Lower leg skin (tissue), 4 donors: ENCODE data around the gene FOSL2. TPM values are rescaled to one million over a fixed set of nuclear protein-coding genes. Genes with fewer than 3 reads are reported as not detected.

ENCODE experiments used
- DNase-seq, 2 donors: peaks; one replicate each; pipeline ENCODE4 v3.0.0-alpha.2; 2019; ENCODE audit warnings: low spot score in 2 of 2
- H3K4me3 ChIP-seq: fragments of 200-600 bp; sonication (generic); 2 replicates; pipeline ENCODE4 v1.5.1; 2017; ENCODE audit warnings: mild to moderate bottlenecking, low read depth; ENCODE audit not compliant: poor library complexity, severe bottlenecking
- CTCF ChIP-seq, 3 donors: fragments of 450-650 bp; IDR thresholded peaks; one replicate each; pipeline ENCODE4 v1.5.1; 2016; ENCODE audit warnings: antibody characterized with exemption in 3 of 3, mild to moderate bottlenecking in 3 of 3, moderate library complexity in 2 of 3
- POLR2A ChIP-seq, 2 donors: fragments of 450-650 bp; IDR thresholded peaks; one replicate each; pipeline ENCODE4 v1.6.1; 2016 to 2017; ENCODE audit warnings: antibody characterized with exemption in 2 of 2, mild to moderate bottlenecking in 1 of 2, moderate library complexity in 1 of 2
- WGBS, 2 donors: methylation state at CpG; one replicate each; pipeline ENCODE4 v1.1.5; 2018; 5-methylcytosine and 5-hydroxymethylcytosine counted together
- intact Hi-C: fragments of 100-400 bp; cut with DNase I; formaldehyde crosslinking; loops from one replicate; pipeline ENCODE4 v1.15.0; 2023; ENCODE audit warnings: low total_unique reads
- total RNA-seq, 4 donors: library from RNA; depleted of rRNA; stranded (reverse); fragments of >200 nt; gene quantifications; one replicate each; pipeline ENCODE4 v1.1.0, GENCODE V29; 2016

FOSL2 gene
- total RNA-seq, 4 donors from 2014 or later: 189 to 423 (median 301) TPM

DNA sequence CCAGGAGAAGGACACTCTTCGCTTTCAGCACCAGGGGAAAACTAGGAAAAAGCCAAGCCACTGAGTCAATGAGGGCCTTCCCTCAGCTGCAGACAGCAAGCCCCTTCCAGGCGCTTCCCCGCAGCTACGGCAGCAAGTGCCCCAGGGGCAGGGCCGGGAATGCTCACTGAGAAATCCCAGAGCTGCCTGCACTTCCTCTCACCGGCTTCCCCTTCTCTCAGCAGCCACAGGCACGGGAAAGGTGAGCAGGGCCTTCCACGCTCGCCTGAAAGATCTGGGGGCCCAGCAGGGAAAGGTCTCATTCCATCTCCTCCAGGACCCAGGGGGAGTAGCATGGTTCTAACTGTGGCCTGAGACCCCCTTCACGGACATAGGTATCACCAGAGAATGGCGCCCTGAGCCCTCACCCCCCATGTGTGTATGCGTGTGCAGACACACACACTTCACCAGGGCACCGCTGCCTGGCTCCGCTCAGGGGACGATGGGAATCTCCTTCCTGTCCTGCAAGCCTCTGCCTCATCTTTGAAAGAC, 29.6 kb upstream of the FOSL2 start:
- no peak for TF ChIP-seq POLR2A (IDR thresholded peaks at IDR 0.05)
- no peak for TF ChIP-seq CTCF (IDR thresholded peaks at IDR 0.05)
- DNase-seq: no peak
- H3K4me3 ChIP-seq: no peak overlapping the region
- intact Hi-C loops: no loop called here
- 89 to 90% methylated on average over 15 of the region's 15 CpGs for WGBS, 2 donors

- 93 to 96% methylated on average over 11 of the region's 11 CpGs for WGBS, 2 donors
- no peak for DNase-seq
- TF ChIP-seq POLR2A (IDR thresholded peaks at IDR 0.05): no peak
- no peak for TF ChIP-seq CTCF (IDR thresholded peaks at IDR 0.05)
- no peak overlapping the region for H3K4me3 ChIP-seq
- intact Hi-C loops: no loop called here
Measured at GRCh38 chr2:28363686-28364280, 28.9 kb upstream of the FOSL2 start.

DNA sequence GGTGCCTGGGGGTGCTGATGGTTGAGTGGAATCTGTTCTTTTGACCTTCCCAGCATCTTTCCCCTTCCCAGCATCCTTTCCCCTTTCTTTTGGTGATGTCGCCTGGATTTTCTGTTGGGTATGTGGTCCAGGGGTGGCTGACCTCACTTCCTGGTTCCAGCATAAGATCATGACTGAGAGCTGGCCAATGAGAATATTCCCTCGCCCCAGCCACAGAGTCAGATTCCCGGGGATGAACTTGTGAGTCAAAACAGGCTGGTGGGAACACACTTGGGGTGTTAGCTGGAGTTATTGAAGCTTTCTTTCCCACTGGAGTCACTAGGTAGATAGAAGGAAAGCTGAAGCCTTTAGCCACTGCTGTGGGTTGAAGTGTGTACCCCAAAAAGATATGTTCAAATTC, 28.0 kb upstream of the FOSL2 start:
- no peak for TF ChIP-seq POLR2A (IDR thresholded peaks at IDR 0.05)
- DNase-seq: no peak
- no peak overlapping the region for H3K4me3 ChIP-seq
- intact Hi-C loops: no loop called here
- WGBS, 2 donors: 91 to 95% methylated on average over 3 of the region's 3 CpGs

- WGBS, 2 donors: 44 to 46% methylated on average over 8 of the region's 8 CpGs
- TF ChIP-seq CTCF (IDR thresholded peaks at IDR 0.05) (no peak), POLR2A (IDR thresholded peaks at IDR 0.05) (no peak)
- DNase-seq: no peak
- intact Hi-C loops: no loop called here
- no peak overlapping the region for H3K4me3 ChIP-seq
Measured at GRCh38 chr2:28365158-28365557, 27.5 kb upstream of the FOSL2 start.

- no peak overlapping the region for H3K4me3 ChIP-seq
- intact Hi-C loops: no loop called here
- 80 to 95% methylated on average over 7 to 10 of the region's 10 CpGs for WGBS, 2 donors
- TF ChIP-seq POLR2A (IDR thresholded peaks at IDR 0.05) (no peak), CTCF (IDR thresholded peaks at IDR 0.05) (no peak)
- no peak for DNase-seq
Measured at GRCh38 chr2:28366149-28366495, 26.5 kb upstream of the FOSL2 start.

DNA sequence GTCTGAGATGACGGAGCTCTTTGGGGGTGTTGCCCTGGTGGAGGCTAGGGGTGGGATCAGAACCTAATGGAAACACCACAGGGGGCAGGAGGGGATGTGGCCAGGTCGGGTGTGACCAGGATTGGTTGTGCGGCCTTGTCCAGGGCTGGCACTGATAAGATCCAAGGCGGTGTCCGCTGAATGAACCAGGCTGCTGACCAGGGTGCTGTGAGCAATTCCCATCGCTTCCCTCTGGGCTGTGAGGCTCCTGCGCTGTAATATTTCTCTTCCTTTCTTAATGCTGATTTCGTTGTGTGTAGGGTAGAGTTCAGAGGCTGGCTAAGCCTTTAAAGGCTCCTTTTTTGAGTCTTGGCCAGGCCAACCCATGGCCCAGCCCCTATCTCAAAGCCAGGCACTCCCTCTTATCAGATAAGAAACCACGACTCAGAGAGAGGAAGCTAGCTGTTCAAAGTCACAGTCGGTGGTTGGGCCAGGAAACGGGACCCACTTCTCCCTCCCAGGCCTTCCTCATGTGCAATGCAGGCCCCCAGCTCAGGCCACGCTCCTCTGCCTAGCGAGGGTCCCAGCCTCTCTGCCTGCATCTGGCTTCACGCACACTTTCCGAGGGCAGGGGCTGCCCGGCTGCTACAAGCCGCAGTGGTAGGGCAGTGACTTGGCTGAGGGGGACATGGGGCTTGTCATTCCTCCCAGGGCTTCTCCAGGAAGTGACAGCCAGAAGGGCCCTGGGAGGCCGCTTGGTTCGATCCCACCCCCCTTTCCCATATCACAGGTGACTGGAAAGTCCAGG, 26.0 kb upstream of the FOSL2 start:
- H3K4me3 ChIP-seq: no peak overlapping the region
- WGBS, 2 donors: 61 to 64% methylated on average over 18 to 19 of the region's 19 CpGs
- TF ChIP-seq CTCF (IDR thresholded peaks at IDR 0.05): no peak
- no peak for TF ChIP-seq POLR2A (IDR thresholded peaks at IDR 0.05)
- intact Hi-C loops: no loop called here
- no peak for DNase-seq
